ENCODE data around the gene RFPL3. TPM values are rescaled to one million over a fixed set of nuclear protein-coding genes. Genes with fewer than 3 reads are reported as not detected.

Gene RFPL3
- polyA plus RNA-seq, 1 donor from 2014 or later: not detected

- H3F3A ChIP-seq (ENCODE audit: insufficient read depth, low read length, poor library complexity, severe bottlenecking): no peaks in the 10 kb centered on the region
- TF ChIP-seq EP300 (conservative IDR thresholded peaks at IDR 0.05; ENCODE audit: poor library complexity, severe bottlenecking): no peak
- TF ChIP-seq MXI1 (conservative IDR thresholded peaks at IDR 0.05; ENCODE audit: poor library complexity, severe bottlenecking): no peak
- no peak for TF ChIP-seq RAD21 (conservative IDR thresholded peaks at IDR 0.05)
- TF ChIP-seq SMC3 (conservative IDR thresholded peaks at IDR 0.05; ENCODE audit: poor library complexity): no peak
- no peak for TF ChIP-seq CTCF (IDR thresholded peaks at IDR 0.05; ENCODE audit: poor library complexity, severe bottlenecking)
- TF ChIP-seq TAF1 (IDR thresholded peaks at IDR 0.05; ENCODE audit: low read depth): no peak
- TF ChIP-seq POLR2AphosphoS5 (IDR thresholded peaks at IDR 0.05): no peak
- no peak for TF ChIP-seq EZH2 (IDR thresholded peaks at IDR 0.05; ENCODE audit: borderline replicate concordance, insufficient read depth, low read length, poor library complexity, severe bottlenecking)
- H3K4me3 ChIP-seq (ENCODE audit: low read length): no peak overlapping the region
- H3K27ac ChIP-seq (ENCODE audit: low read length): no peak overlapping the region
- no peak overlapping the region for H3K9ac ChIP-seq (ENCODE audit: low read length)
- no peak overlapping the region for H2AFZ ChIP-seq (ENCODE audit: low read depth, low read length)
- no peaks in the 10 kb centered on the region for H4K20me1 ChIP-seq (ENCODE audit: insufficient read depth)
- no peaks in the 10 kb centered on the region for H3K9me3 ChIP-seq (ENCODE audit: low read length)
- no peaks in the 10 kb centered on the region for H3K9me2 ChIP-seq (ENCODE audit: insufficient read depth, low read length)
- H3K4me2 ChIP-seq (ENCODE audit: low read length): no peak overlapping the region
- H3K27me3 ChIP-seq (ENCODE audit: insufficient read depth, low read depth, low read length): no peaks in the 10 kb centered on the region
- no peaks in the 10 kb centered on the region for H3K36me3 ChIP-seq (ENCODE audit: insufficient read depth, low read length)
- no peaks in the 10 kb centered on the region for H3K79me2 ChIP-seq (replicated peaks; ENCODE audit: insufficient read depth, low read length)
These were observed 39.3 kb upstream of the RFPL3 start for GRCh38 chr22:32318361-32318760.

- Histone ChIP-seq H3K27ac (ENCODE audit: low read length) (no peak overlapping the region), H3K36me3 (ENCODE audit: insufficient read depth, low read length) (no peaks in the 10 kb centered on the region), H3K9ac (ENCODE audit: low read length) (no peak overlapping the region), H3K9me3 (ENCODE audit: low read length) (no peaks in the 10 kb centered on the region), H3F3A (ENCODE audit: insufficient read depth, low read length, poor library complexity, severe bottlenecking) (no peaks in the 10 kb centered on the region), H3K79me2 (replicated peaks; ENCODE audit: insufficient read depth, low read length) (no peaks in the 10 kb centered on the region), H3K9me2 (ENCODE audit: insufficient read depth, low read length) (no peaks in the 10 kb centered on the region), H3K4me3 (ENCODE audit: low read length) (no peak overlapping the region), H2AFZ (ENCODE audit: low read depth, low read length) (no peak overlapping the region), H4K20me1 (ENCODE audit: insufficient read depth) (no peaks in the 10 kb centered on the region), H3K27me3 (ENCODE audit: insufficient read depth, low read depth, low read length) (no peaks in the 10 kb centered on the region), H3K4me2 (ENCODE audit: low read length) (no peak overlapping the region)
- TF ChIP-seq TAF1 (IDR thresholded peaks at IDR 0.05; ENCODE audit: low read depth): no peak
- TF ChIP-seq MXI1 (conservative IDR thresholded peaks at IDR 0.05; ENCODE audit: poor library complexity, severe bottlenecking): no peak
- TF ChIP-seq CTCF (IDR thresholded peaks at IDR 0.05; ENCODE audit: poor library complexity, severe bottlenecking): no peak
These were observed 37.7 kb upstream of the RFPL3 start for GRCh38 chr22:32319861-32320406.

GRCh38 chr22:32322986-32323385, 34.7 kb upstream of the RFPL3 start:
- Histone ChIP-seq H3K9me3 (ENCODE audit: low read length) (no peaks in the 10 kb centered on the region), H3K79me2 (replicated peaks; ENCODE audit: insufficient read depth, low read length) (no peaks in the 10 kb centered on the region), H3K4me3 (ENCODE audit: low read length) (no peak overlapping the region), H2AFZ (ENCODE audit: low read depth, low read length) (no peak overlapping the region), H3K36me3 (ENCODE audit: insufficient read depth, low read length) (no peaks in the 10 kb centered on the region), H3K27me3 (ENCODE audit: insufficient read depth, low read depth, low read length) (no peaks in the 10 kb centered on the region), H3K4me2 (ENCODE audit: low read length) (no peak overlapping the region), H3K27ac (ENCODE audit: low read length) (no peak overlapping the region), H4K20me1 (ENCODE audit: insufficient read depth) (no peaks in the 10 kb centered on the region), H3K9ac (ENCODE audit: low read length) (no peak overlapping the region), H3K9me2 (ENCODE audit: insufficient read depth, low read length) (no peaks in the 10 kb centered on the region), H3F3A (ENCODE audit: insufficient read depth, low read length, poor library complexity, severe bottlenecking) (no peaks in the 10 kb centered on the region)
- TF ChIP-seq POLR2AphosphoS5 (IDR thresholded peaks at IDR 0.05) (no peak), MXI1 (conservative IDR thresholded peaks at IDR 0.05; ENCODE audit: poor library complexity, severe bottlenecking) (no peak), SMC3 (conservative IDR thresholded peaks at IDR 0.05; ENCODE audit: poor library complexity) (no peak)
